Natural killer cell (primary cell): Measurements from ENCODE around the gene TSKU. TPM values are rescaled to one million over a fixed set of nuclear protein-coding genes. Genes with fewer than 3 reads are reported as not detected.

Experiments used
- ATAC-seq, 3 donors: fragments of 150-1000 bp in 2 of 3; fragments of 200-7000 bp in 1 of 3; cut with Tn5 transposase; 1 replicate in 1 of 3; 2 replicates in 2 of 3; pipeline ENCODE4 v1.10.0; 2021; ENCODE audit warnings: mild to moderate bottlenecking in 2 of 3, moderate library complexity in 2 of 3
- DNase-seq, 2 donors: peaks; one replicate each; pipeline versions ENCODE4 v3.0.0 to v3.0.0-alpha.2; 2013 to 2021; ENCODE audit warnings: mixed read lengths in 1 of 2
- H3K27ac ChIP-seq: one replicate; pipeline ENCODE4 v1.5.1; 2013; ENCODE audit warnings: mild to moderate bottlenecking, low read length
- H3K27me3 ChIP-seq: one replicate; pipeline ENCODE4 v1.6.1; 2013; ENCODE audit warnings: low read length; ENCODE audit not compliant: control insufficient read depth, insufficient read depth
- H3K36me3 ChIP-seq: one replicate; pipeline ENCODE4 v1.6.1; 2013; ENCODE audit warnings: low read length; ENCODE audit not compliant: control insufficient read depth, insufficient read depth
- H3K4me1 ChIP-seq: one replicate; pipeline ENCODE4 v1.6.1; 2013; ENCODE audit warnings: low read length; ENCODE audit not compliant: control insufficient read depth, insufficient read depth
- H3K4me3 ChIP-seq: one replicate; pipeline ENCODE4 v1.5.1; 2013; ENCODE audit warnings: low read length
- H3K9me3 ChIP-seq: one replicate; pipeline ENCODE4 v1.6.1; 2013; ENCODE audit warnings: low read length; ENCODE audit not compliant: control insufficient read depth, insufficient read depth
- H3K27ac Mint-ChIP-seq, 2 donors: one replicate each; pipeline ENCODE4 v1.8.0; 2022; ENCODE audit warnings: mild to moderate bottlenecking in 2 of 2, mixed read lengths in 2 of 2, moderate library complexity in 1 of 2
- H3K27me3 Mint-ChIP-seq, 2 donors: one replicate each; pipeline ENCODE4 v1.8.0; 2022; ENCODE audit warnings: low read depth in 2 of 2, mixed read lengths in 2 of 2
- H3K36me3 Mint-ChIP-seq: one replicate; pipeline ENCODE4 v1.8.0; 2022; ENCODE audit warnings: mixed read lengths
- H3K4me1 Mint-ChIP-seq, 2 donors: one replicate each; pipeline ENCODE4 v1.8.0; 2022; ENCODE audit warnings: mixed read lengths in 2 of 2
- H3K4me3 Mint-ChIP-seq: one replicate; pipeline ENCODE4 v1.8.0; 2022; ENCODE audit warnings: mild to moderate bottlenecking, moderate library complexity, mixed read lengths
- H3K9me3 Mint-ChIP-seq, 2 donors: one replicate each; pipeline ENCODE4 v1.8.0; 2022; ENCODE audit warnings: mixed read lengths in 2 of 2
- WGBS: methylation state at CpG from one replicate; pipeline ENCODE4 v1.1.7; 2013; ENCODE audit warnings: missing lambda C conversion rate; ENCODE audit not compliant: insufficient coverage; 5-methylcytosine and 5-hydroxymethylcytosine counted together
- intact Hi-C: fragments of 100-400 bp; cut with micrococcal nuclease; formaldehyde crosslinking; loops from one replicate; pipeline ENCODE4 v1.14.2; 2022
- total RNA-seq, 4 donors: library from RNA; stranded (reverse); fragments of 120-200 nt in 1 of 4; gene quantifications; one replicate each; pipeline versions ENCODE4 v1.2.3 to v1.2.4, GENCODE V29; 2013 to 2022
- TF ChIP-seq, protein P1 (sequence below): fragments of 200-600 bp; IDR thresholded peaks from one replicate; pipeline ENCODE4 v1.8.0; 2022; ENCODE audit warnings: antibody characterized with exemption

TSKU gene
- total RNA-seq, 3 donors from 2014 or later (not counting 1 experiment from before 2014, with no cell fraction given) = not detected

DNA sequence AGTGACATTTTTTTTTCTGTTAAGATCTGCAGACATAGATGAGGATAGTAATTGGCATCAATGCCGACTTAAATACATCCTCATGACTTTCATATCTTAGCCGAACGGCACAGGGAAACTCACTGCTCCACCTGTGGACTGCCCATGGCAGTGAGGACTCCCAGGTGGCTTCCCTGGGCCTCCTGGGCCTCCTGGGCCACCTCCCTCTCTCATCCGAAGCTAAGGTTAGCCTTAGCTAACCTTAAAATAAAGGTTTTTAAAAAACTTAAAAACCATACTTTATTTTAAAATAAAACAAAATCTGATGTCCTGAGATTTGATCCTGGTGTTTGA lies 38.1 kb upstream of the TSKU start:
- no peaks in the 10 kb centered on the region for H3K9me3 Mint-ChIP-seq
- no peak overlapping the region for H3K4me3 Mint-ChIP-seq
- no peaks in the 10 kb centered on the region for H3K36me3 Mint-ChIP-seq
- intact Hi-C loops = no loop called here
- TF ChIP-seq, protein P1, sequence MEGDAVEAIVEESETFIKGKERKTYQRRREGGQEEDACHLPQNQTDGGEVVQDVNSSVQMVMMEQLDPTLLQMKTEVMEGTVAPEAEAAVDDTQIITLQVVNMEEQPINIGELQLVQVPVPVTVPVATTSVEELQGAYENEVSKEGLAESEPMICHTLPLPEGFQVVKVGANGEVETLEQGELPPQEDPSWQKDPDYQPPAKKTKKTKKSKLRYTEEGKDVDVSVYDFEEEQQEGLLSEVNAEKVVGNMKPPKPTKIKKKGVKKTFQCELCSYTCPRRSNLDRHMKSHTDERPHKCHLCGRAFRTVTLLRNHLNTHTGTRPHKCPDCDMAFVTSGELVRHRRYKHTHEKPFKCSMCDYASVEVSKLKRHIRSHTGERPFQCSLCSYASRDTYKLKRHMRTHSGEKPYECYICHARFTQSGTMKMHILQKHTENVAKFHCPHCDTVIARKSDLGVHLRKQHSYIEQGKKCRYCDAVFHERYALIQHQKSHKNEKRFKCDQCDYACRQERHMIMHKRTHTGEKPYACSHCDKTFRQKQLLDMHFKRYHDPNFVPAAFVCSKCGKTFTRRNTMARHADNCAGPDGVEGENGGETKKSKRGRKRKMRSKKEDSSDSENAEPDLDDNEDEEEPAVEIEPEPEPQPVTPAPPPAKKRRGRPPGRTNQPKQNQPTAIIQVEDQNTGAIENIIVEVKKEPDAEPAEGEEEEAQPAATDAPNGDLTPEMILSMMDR = no peak
- no peak overlapping the region for H3K27ac Mint-ChIP-seq
- Histone ChIP-seq H3K27ac (no peak overlapping the region), H3K9me3 (no peaks in the 10 kb centered on the region), H3K4me1 (no peaks in the 10 kb centered on the region), H3K36me3 (no peaks in the 10 kb centered on the region), H3K27me3 (no peaks in the 10 kb centered on the region), H3K4me3 (no peak overlapping the region)
- peaks cover 18% of the 10 kb centered on the region in 2 donors for H3K27me3 Mint-ChIP-seq
- WGBS = 93% methylated on average over 4 of the region's 4 CpGs
- DNase-seq (no peak), ATAC-seq (no peak)
- H3K4me1 Mint-ChIP-seq = no peaks in the 10 kb centered on the region

DNA sequence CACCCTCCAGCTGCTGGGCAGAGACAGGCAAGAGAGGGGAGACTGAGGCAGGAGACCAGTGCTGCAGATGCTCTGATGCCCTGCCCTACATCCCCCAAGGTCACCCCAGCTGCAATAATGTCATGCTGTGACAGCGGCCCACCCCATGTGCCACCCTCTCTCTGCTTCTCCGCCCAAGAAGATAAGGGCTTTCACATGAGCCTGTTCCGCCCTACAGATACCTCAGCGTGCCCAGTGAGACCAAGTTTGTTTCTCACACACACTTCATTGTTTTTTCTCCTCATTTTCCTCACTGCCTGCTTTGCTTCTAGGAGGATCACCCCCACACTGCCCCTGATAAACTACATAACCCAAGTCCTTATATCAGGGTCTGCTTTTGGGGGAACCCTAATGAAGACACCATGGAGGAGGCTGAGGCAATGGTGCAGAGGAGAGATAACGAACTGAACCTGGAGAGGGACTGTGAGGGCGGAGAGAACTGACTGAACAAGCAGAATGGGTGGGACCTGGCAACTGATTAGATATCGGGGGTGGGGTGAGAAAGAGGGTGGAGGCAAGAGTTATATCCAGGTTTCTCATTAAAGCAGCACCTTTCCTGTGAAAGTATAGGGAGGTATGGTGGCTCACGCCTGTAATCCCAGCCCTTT lies 37.5 kb upstream of the TSKU start:
- TF ChIP-seq, protein P1 = no peak
- H3K27me3 ChIP-seq = no peaks in the 10 kb centered on the region
- no peak for DNase-seq
- no peaks in the 10 kb centered on the region for H3K4me1 ChIP-seq
- Mint-ChIP-seq H3K27me3 (peaks cover 12 to 20% of the 10 kb centered on the region in 2 donors), H3K4me1 (no peaks in the 10 kb centered on the region), H3K4me3 (no peak overlapping the region), H3K27ac (no peak overlapping the region), H3K9me3 (no peaks in the 10 kb centered on the region), H3K36me3 (no peaks in the 10 kb centered on the region)
- ATAC-seq = no peak
- intact Hi-C loops = no loop called here
- no peaks in the 10 kb centered on the region for H3K36me3 ChIP-seq
- no peaks in the 10 kb centered on the region for H3K9me3 ChIP-seq
- WGBS = 84% methylated on average over 8 of the region's 8 CpGs
- no peak overlapping the region for H3K4me3 ChIP-seq
- H3K27ac ChIP-seq = no peak overlapping the region

DNA sequence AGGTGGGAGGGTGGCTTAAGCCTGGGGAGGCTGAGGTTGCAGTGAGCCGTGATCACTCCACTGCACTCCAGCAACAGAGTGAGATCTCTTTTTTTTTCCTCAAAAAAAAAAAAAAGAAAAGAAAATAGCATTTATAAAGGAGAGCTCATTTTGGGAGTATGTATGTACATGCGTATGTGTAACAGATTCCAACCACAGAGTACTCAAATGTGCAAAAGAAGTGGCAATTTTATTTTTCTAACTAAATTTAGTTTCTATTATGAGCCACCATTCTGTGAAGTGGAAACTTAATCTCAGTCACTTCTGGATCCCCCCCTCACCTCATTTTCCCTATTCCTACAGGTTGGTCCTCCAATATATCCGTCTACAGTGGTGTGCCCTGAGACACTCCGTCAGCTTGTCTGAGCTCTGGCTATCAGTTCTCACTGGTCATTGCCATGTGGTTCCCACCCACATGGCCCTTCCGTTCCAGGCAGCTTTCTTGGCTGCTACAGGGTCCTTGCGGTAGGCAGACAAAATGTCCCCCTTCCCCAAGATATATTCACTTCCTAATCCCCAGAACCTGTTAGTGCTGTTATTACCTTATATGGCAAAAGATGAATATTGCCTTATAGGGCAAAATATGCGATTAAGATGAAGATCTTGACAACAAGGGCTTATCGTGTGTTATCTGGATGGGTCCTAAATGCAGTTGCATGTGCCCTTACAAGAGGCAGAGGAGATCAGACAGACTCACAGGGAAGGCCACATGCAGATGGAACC lies 35.8 kb upstream of the TSKU start:
- Mint-ChIP-seq H3K36me3 (no peaks in the 10 kb centered on the region), H3K4me3 (no peak overlapping the region), H3K27me3 (peaks cover 7 to 20% of the 10 kb centered on the region in 2 donors), H3K27ac (no peak overlapping the region), H3K9me3 (no peaks in the 10 kb centered on the region), H3K4me1 (no peaks in the 10 kb centered on the region)
- WGBS = 91% methylated on average over 5 of the region's 8 CpGs
- intact Hi-C loops = no loop called here
- Histone ChIP-seq H3K27ac (no peak overlapping the region), H3K4me1 (no peaks in the 10 kb centered on the region), H3K4me3 (no peak overlapping the region), H3K27me3 (no peaks in the 10 kb centered on the region), H3K36me3 (no peaks in the 10 kb centered on the region), H3K9me3 (no peaks in the 10 kb centered on the region)
- DNase-seq = no peak
- TF ChIP-seq, protein P1 = no peak
- ATAC-seq = no peak
